NOMO-1 treated with DMSO at 0.1 percent for 48 hours (cell line): Measurements from ENCODE around the gene CHAC1.

Experiments
- DNase-seq: peaks from one replicate; lab custom pipeline; 2025; ENCODE audit not compliant: unreplicated experiment; lab: John Stamatoyannopoulos, UW

The CHAC1 gene

DNA sequence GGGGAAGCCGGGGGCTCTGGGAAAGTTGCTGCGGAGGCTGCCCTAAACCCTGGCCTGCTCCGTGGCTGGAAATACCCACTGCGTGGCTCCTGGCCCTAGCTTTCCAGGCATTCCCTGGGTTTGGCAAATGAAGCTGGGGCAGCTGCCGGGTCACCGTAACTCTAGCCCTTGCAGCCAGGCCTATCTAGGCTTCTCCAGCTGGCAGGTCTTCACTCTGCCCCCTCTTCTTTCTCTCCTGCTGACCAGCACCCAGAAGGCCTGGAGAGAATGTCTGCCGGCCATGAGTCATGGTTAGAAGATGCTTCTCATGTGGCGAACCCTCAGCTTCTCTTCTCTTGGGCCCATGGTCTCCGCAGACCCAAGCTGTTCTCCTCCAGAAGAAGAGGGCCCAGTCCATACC lies 29.7 kb upstream of the CHAC1 start:
- DNase-seq = no peak

DNA sequence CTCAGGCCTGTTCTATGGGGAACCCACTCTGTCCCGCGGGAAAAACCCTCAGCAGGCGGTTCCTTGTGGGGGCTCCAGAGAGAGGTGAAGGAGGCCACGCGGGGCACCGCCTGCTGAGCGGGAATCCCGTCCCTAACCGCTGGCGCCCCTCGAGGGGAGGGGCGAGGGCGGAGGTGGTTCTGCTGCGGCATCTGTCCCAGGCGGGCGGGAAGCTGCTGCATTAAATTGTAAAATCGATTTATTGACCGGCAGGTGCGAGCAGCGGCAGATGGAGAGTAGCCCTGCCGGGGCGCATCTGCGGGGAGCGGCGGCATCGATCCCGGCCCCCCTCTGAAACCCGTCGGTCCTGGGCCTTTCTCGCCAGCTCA lies 27.8 kb upstream of the CHAC1 start:
- no peak for DNase-seq

DNA sequence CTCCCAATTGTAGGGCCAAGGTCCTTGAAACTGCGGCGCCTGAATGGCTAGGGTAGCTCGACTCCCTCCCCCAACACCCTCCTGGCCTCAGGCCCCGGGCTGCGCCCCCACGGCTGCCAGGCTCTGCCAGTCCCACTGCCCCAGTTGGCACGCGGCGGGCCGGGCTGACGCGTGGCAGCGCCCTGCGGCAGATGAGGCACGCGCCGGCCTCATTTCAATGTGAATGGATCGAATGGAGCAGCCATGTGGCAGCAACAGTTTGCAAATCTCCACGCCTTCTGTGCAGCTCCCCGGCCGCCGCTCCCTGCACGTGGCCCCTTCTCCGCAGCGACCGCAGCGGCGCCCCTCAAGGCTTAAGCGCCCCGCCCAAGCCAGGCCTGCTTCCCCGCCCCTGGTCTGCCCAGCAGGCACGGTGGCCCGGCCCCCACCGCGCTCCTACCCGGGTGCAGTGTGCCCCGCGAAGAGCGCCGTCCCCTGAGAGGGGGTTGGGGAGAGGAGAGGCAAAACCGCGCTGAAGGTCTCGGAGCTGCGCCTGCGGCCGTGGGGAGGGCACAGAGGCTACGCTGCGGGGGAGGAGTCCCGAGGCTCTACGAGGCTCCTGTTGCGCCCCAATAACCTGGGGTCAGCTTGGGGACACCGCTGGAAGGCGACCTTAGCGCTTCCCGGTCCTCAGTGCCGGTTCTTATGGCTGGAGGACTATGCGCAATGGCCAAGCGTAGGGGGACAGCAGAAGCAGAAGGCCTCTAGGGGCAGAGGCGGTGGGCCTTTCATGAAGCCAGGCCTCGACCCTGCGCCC lies 27.2 kb upstream of the CHAC1 start:
- no peak for DNase-seq

DNA sequence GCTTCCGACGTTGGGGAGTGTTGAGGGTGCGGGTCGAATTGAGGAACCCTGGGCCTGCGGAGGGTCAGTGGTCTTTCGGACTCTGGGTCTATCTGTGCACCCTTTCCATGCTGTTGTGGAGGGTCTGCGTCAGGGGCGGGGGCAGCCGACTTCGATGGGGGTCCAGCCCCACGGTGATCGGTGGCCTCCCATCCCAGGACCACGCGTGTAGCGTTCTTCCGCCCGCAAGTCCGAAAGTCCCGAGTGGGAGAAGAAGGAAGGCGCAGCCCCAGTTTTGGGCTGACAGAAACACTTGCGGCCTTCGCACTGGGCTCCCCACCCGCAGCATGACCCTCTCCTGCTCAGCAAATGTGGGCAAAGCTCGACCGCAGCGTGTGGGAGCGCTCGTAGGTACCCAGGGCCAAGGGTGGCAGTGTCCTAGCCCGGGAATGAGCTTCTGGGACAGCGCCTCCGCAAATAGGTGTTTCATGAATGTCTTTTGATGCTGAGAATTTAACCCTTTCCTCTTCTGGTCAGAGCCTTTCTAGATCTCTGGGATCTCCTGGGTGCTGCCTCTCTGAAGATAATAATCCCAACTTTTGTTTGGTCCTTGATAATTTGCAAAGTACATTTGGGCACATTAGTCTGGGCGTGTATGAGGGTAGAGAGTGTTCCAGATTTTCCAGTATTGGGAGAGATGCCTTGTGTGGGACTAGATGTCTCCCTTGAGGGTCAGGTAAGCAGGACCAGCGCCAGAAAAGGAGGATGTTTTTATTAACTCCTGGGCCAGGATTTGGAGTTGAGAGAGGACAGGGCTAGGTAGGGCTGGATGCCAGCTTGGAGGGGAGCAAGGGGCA lies 26.4 kb upstream of the CHAC1 start:
- DNase-seq = no peak

DNA sequence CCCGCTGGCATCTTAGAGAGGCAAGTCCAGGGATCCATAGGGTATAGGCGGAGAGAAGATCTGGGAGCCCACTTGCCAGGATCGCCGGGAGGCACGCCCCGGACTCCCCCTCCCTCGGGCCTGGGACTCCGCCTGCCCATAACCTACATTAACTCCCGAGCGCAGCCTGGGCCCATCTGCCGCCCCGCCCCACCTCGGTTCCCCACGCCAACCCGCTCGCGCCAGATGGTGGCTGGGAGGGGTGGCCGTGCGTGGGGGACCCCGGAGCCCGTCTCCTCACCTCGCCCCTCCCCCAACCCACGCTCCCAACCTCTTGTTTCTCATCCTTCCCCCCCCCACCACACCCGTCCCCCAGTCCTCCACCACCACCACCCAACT lies 25.8 kb upstream of the CHAC1 start:
- DNase-seq = no peak

DNA sequence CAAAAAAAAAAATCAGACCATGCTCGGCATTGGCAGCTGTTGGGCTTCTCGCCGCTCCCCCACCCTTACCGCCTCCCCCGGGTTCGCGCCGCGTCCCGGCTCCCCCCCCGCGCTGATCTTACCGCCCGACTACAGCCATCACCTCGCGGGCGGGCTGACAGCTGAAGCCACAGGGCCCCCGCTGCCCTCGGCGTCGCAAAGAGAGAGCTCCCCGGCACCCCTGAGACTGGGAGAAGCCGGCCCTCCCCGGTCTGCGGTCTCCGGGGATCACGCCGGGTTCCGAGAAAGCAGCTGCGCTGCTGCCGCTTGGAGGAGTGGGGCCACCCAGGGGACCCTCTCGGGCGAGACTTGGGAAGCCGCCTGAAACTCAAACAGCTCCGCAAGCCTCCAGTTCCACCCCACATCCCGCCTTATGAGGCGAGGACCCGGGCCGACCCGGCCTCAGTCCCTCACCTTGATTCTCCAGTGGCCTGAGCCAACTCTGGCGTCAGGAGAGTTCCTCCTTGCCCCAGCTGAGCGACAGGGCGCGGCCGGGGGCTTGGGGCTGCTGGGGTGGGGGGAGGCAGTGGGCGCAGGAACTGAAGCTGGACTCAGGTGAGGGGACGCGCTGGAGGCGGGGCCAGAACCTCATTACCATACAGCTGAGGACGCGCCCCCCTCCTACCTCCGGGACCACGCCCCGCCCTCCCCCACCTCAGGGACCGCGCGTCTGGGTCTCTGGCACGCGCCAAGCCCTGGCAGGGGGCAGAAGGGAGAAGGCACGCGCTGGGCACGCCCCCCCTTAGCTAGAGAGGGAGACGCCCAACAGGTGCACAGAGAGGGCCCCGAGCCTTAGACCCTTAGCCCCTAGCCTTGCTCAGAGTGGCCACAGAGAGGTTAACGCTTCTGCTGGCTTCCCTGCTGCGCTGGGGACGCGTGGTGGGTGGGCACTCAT lies 25.1 kb upstream of the CHAC1 start:
- no peak for DNase-seq

GRCh38 chr15:40928821-40929659 lies 24.2 kb upstream of the CHAC1 start, which contains the start of gene DLL4:
Gene DLL4, plus strand, starts transcription at chr15:40929340. Its CDS starts 329 bp downstream, at chr15:40929669.
- peak; percentile 34 for DNase-seq

GRCh38 chr15:40929660-40930429 lies 23.4 kb upstream of the CHAC1 start:
- DNase-seq = no peak

DNA sequence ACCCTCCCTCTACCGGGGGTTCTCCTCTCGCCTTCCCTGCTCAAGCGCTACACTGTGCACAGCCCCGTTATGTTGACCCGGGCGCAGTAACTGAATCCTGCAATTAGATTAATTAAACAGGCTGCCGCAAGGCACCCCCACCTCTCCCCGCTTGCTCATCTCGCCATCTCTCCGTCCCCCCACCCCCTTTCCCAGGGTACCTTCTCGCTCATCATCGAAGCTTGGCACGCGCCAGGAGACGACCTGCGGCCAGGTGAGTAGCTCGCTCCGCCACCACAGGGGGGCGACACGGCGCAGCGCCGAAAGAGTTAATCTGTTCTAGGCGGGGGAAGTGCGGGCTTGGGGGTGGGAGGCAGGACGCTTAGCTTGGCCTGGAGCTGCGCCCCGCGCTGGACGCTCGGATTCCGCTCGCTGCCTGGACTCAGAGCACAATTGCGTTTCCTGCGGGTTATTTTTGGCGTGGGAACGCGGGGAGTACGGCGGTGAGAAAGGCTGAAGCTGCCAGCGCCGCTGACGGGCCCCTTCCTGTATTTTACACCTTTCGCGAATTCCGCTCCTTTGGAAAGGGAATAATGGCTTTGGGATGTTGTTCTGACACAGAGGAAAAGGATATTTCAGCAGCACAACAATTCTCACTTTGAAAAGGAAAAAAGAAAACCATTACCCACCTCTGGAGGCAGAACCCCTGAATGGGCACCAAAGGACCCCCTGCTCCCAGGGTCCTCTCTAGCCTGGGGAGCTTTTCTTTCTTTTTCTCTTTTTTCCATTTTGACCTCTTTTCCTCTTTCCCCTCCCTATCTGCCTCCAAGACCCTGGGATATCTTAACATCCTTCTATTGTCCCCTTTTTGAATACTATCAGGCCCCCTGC lies 22.6 kb upstream of the CHAC1 start:
- no peak for DNase-seq

DNA sequence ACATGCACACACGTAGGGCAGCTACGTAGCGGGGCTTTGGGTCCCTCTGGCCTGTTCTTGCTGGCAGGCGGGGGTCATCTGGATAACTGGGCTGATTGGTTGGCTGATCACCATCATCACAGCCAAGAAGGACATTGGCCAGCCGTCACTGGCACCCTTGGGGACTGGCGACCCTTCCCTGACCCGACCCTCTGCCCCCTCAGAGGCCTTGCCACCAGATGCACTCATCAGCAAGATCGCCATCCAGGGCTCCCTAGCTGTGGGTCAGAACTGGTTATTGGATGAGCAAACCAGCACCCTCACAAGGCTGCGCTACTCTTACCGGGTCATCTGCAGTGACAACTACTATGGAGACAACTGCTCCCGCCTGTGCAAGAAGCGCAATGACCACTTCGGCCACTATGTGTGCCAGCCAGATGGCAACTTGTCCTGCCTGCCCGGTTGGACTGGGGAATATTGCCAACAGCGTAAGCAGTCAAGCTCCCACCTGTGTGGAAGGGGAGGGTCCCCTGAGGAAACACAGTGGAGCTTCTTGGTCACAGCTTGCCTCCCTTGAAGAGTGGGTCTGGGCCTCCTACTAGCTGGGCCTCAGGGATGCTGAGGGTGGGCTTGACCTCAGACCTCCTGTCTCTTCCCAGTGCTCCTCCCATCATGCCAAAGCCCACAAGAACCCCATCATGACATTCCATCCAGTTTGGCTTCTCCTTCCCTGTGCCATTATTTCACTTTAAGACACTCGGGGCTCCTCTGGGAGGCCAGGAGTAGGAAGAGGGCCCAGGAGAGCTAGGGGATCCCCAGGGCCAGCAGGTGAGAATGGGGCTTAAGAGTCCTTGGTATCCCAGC lies 21.8 kb upstream of the CHAC1 start:
- DNase-seq = no peak

DNA sequence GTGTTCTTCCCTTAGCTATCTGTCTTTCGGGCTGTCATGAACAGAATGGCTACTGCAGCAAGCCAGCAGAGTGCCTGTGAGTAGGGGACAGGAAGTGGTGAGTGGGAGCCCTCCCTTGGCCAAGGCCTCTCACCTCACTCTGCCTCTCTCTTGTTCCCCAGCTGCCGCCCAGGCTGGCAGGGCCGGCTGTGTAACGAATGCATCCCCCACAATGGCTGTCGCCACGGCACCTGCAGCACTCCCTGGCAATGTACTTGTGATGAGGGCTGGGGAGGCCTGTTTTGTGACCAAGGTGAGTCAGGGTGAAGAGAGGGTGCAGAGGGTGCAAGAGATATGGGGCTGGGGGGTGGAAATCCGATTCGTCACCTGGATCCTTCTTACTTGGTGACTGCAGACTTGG lies 21.1 kb upstream of the CHAC1 start:
- DNase-seq = no peak

GRCh38 chr15:40932649-40933516 lies 20.4 kb upstream of the CHAC1 start:
- no peak for DNase-seq

DNA sequence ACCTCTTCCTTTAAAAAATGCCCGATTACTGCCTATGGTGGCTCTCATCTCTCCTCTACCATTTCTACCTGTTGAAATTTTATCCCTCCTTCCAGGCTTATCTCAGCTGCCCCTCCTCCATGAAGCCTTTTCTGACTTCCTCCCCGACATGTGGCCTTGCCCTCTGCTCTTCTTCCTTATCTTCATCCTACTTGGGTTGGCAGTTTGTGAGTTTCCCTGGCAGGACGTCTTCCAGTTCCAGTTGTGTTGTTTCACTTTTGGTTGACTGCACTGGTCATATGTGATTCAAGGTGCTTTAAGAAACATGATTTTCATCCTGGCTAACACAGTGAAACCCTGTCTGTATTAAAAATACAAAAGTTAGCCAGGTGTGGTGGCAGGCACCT lies 19.8 kb upstream of the CHAC1 start:
- DNase-seq = no peak

GRCh38 chr15:40934457-40934856 lies 18.8 kb upstream of the CHAC1 start:
- DNase-seq = no peak

GRCh38 chr15:40936234-40936708 lies 17.0 kb upstream of the CHAC1 start:
- no peak for DNase-seq
